Breast epithelium (tissue), 3 donors: ENCODE data around the gene RESP18.

ENCODE experiments used
- POLR2A ChIP-seq: fragments of 450-650 bp; IDR thresholded peaks from one replicate; pipeline ENCODE4 v1.6.1; 2016; ENCODE audit warnings: antibody characterized with exemption, mild to moderate bottlenecking, moderate library complexity
- TF ChIP-seq, protein P1 (sequence below), 3 donors: fragments of 450-650 bp; IDR thresholded peaks; one replicate each; pipeline ENCODE4 v1.5.1; 2016 to 2017; ENCODE audit warnings: antibody characterized with exemption in 3 of 3, mild to moderate bottlenecking in 3 of 3, moderate library complexity in 3 of 3

- no peak for TF ChIP-seq POLR2A
- TF ChIP-seq, protein P1, sequence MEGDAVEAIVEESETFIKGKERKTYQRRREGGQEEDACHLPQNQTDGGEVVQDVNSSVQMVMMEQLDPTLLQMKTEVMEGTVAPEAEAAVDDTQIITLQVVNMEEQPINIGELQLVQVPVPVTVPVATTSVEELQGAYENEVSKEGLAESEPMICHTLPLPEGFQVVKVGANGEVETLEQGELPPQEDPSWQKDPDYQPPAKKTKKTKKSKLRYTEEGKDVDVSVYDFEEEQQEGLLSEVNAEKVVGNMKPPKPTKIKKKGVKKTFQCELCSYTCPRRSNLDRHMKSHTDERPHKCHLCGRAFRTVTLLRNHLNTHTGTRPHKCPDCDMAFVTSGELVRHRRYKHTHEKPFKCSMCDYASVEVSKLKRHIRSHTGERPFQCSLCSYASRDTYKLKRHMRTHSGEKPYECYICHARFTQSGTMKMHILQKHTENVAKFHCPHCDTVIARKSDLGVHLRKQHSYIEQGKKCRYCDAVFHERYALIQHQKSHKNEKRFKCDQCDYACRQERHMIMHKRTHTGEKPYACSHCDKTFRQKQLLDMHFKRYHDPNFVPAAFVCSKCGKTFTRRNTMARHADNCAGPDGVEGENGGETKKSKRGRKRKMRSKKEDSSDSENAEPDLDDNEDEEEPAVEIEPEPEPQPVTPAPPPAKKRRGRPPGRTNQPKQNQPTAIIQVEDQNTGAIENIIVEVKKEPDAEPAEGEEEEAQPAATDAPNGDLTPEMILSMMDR (IDR thresholded peaks at IDR 0.05): no peak
Measured at GRCh38 chr2:219335373-219335786, 2.8 kb upstream of the RESP18 start.
